ENCODE results near the gene CLCN2.

DNA sequence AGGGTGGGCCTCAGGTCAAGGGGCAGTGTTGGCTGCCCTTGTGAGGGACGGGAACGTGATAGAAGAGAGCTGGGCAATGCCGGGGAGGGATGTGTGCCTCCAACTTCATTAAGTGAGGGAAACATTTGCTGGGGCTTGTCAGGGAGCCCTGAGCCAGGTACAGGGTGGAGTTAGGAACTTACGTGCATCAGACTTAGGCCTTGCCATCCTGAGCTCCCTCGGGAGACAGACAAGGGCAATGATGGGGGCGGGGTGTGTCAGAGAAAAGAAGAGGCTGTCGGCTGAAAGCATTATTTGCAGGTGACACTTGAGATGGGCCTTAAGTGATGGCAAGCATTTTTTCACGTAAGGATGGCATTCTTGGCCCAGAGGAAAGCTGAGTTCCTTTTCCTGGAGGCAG, 22.4 kb downstream of the CLCN2 start:
- TF ChIP-seq, protein P1, sequence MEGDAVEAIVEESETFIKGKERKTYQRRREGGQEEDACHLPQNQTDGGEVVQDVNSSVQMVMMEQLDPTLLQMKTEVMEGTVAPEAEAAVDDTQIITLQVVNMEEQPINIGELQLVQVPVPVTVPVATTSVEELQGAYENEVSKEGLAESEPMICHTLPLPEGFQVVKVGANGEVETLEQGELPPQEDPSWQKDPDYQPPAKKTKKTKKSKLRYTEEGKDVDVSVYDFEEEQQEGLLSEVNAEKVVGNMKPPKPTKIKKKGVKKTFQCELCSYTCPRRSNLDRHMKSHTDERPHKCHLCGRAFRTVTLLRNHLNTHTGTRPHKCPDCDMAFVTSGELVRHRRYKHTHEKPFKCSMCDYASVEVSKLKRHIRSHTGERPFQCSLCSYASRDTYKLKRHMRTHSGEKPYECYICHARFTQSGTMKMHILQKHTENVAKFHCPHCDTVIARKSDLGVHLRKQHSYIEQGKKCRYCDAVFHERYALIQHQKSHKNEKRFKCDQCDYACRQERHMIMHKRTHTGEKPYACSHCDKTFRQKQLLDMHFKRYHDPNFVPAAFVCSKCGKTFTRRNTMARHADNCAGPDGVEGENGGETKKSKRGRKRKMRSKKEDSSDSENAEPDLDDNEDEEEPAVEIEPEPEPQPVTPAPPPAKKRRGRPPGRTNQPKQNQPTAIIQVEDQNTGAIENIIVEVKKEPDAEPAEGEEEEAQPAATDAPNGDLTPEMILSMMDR (IDR thresholded peaks at IDR 0.05) = no peak
- no peak for TF ChIP-seq POLR2A (IDR thresholded peaks at IDR 0.05)
